Aorta (tissue), 5 donors: ENCODE results near the gene PTPRN2. TPM values are rescaled to one million over a fixed set of nuclear protein-coding genes. Genes with fewer than 3 reads are reported as not detected.
A peak's percentile ranks its signal among the peaks of the same experiment; 100 is the strongest.

Experiments used
- ATAC-seq: fragments of 200-7000 bp; cut with Tn5 transposase; one replicate; pipeline ENCODE4 v1.9.1; 2022; ENCODE audit warnings: moderate library complexity; ENCODE audit not compliant: low FRiP score
- DNase-seq, 2 donors: peaks; one replicate each; pipeline ENCODE4 v3.0.0-alpha.2; 2020
- H3K27ac ChIP-seq, 2 donors: one replicate each; pipeline ENCODE4 v1.5.1; 2013; ENCODE audit warnings: low read length in 2 of 2, mild to moderate bottlenecking in 2 of 2, moderate library complexity in 2 of 2, control low read depth in 1 of 2, inconsistent platforms in 1 of 2, low read depth in 1 of 2
- H3K27me3 ChIP-seq, 2 donors: one replicate each; pipeline ENCODE4 v1.6.1; 2013; ENCODE audit warnings: control low read depth in 1 of 2, low read length in 1 of 2, mild to moderate bottlenecking in 1 of 2, moderate library complexity in 1 of 2; ENCODE audit not compliant: insufficient read depth in 2 of 2, control insufficient read depth in 1 of 2
- H3K36me3 ChIP-seq, 2 donors: one replicate each; pipeline ENCODE4 v1.6.1; 2013; ENCODE audit warnings: control low read depth in 1 of 2, low read length in 1 of 2, mild to moderate bottlenecking in 1 of 2; ENCODE audit not compliant: insufficient read depth in 2 of 2, control insufficient read depth in 1 of 2
- H3K4me1 ChIP-seq, 2 donors: one replicate each; pipeline ENCODE4 v1.6.1; 2013; ENCODE audit warnings: low read length in 2 of 2, control low read depth in 1 of 2, mild to moderate bottlenecking in 1 of 2, moderate library complexity in 1 of 2; ENCODE audit not compliant: insufficient read depth in 2 of 2, control insufficient read depth in 1 of 2
- H3K4me3 ChIP-seq, 2 donors: one replicate each; pipeline ENCODE4 v1.5.1; 2013; ENCODE audit warnings: low read length in 2 of 2, control low read depth in 1 of 2, mild to moderate bottlenecking in 1 of 2
- H3K9me3 ChIP-seq: one replicate; pipeline ENCODE4 v1.6.1; 2013; ENCODE audit warnings: mild to moderate bottlenecking, low read length; ENCODE audit not compliant: control insufficient read depth
- WGBS, 2 donors: extraction: QIAGEN DNeasy Blood & Tissue Kit; methylation state at CpG; one replicate each; pipeline ENCODE4 v1.1.7; 2013; 5-methylcytosine and 5-hydroxymethylcytosine counted together
- intact Hi-C, 2 donors: fragments of 100-400 bp; cut with DNase I; formaldehyde crosslinking; loops; one replicate each; pipeline versions ENCODE4 v1.14.2 to v1.15.0; 2022
- polyA plus RNA-seq, 2 donors: library from polyadenylated mRNA; stranded (reverse); fragments of 200-250 nt; gene quantifications; one replicate each; pipeline ENCODE4 v1.2.3, GENCODE V29; 2013
- total RNA-seq, 2 donors: library from RNA; stranded (reverse); fragmentation: NEBNext Ultra II Directional; extraction: Animal tissue kit (Norgen Biotek cat#: 25700); gene quantifications; one replicate each; pipeline ENCODE4 v1.2.1, GENCODE V29; 2021
- donor health status: healthy with polysubstance abuse.
- donor health status: Bipolar disorder and iron deficiency.
- donor health status: DM: no; HTN: no; CAD: no.
- donor health status: DM: no; HTN: no; CAD: no.
- donor health status: DM: yes; HTN: yes; CAD: no.

The PTPRN2 gene
- total and polyA plus RNA-seq, 4 donors: 0.67 to 3.3 (median 1.4) TPM

GRCh38 chr7:157771689-157772088, 815.9 kb downstream of the PTPRN2 start:
- H3K9me3 ChIP-seq: peaks cover 5% of the 10 kb centered on the region
- H3K27ac ChIP-seq: no peak overlapping the region
- no peaks in the 10 kb centered on the region for H3K4me1 ChIP-seq
- ATAC-seq (no peak), DNase-seq (peak in 1 of 2 donors; percentile 3)
- H3K36me3 ChIP-seq: no peaks in the 10 kb centered on the region
- H3K4me3 ChIP-seq: no peak overlapping the region
- H3K27me3 ChIP-seq: no peaks in the 10 kb centered on the region
- intact Hi-C loops: no loop called here
- WGBS, 2 donors: 90 to 93% methylated on average over 6 of the region's 6 CpGs

GRCh38 chr7:157770716-157771320, 816.8 kb downstream of the PTPRN2 start:
- Histone ChIP-seq H3K27me3 (no peaks in the 10 kb centered on the region), H3K4me3 (no peak overlapping the region), H3K27ac (no peak overlapping the region), H3K4me1 (no peaks in the 10 kb centered on the region), H3K36me3 (no peaks in the 10 kb centered on the region), H3K9me3 (peaks cover 5% of the 10 kb centered on the region)
- DNase-seq (peak; percentile 20 to 55), ATAC-seq (no peak)
- 90 to 92% methylated on average over 13 of the region's 13 CpGs for WGBS, 2 donors
- intact Hi-C loops: no loop called here

- H3K9me3 ChIP-seq: peaks cover 5% of the 10 kb centered on the region
- no peaks in the 10 kb centered on the region for H3K4me1 ChIP-seq
- no peaks in the 10 kb centered on the region for H3K27me3 ChIP-seq
- no peaks in the 10 kb centered on the region for H3K36me3 ChIP-seq
- peak; percentile 50 to 51 for DNase-seq
- H3K4me3 ChIP-seq: no peak overlapping the region
- WGBS, 2 donors: 78 to 80% methylated on average over 19 of the region's 19 CpGs
- intact Hi-C loops: no loop called here
- no peak for ATAC-seq
- H3K27ac ChIP-seq: no peak overlapping the region
Observed at GRCh38 chr7:157769526-157770215, 818.0 kb downstream of the PTPRN2 start.

- Histone ChIP-seq H3K9me3 (peaks cover 5% of the 10 kb centered on the region), H3K4me3 (no peak overlapping the region)
- 47 to 53% methylated on average over 17 of the region's 17 CpGs for WGBS, 2 donors
Observed at GRCh38 chr7:157769086-157769485, 818.5 kb downstream of the PTPRN2 start.

GRCh38 chr7:157768198-157768597, 819.4 kb downstream of the PTPRN2 start:
- intact Hi-C loops: no loop called here
- 80 to 81% methylated on average over 22 of the region's 22 CpGs for WGBS, 2 donors

More at GRCh38 chr7:157769086-157769485, 818.5 kb downstream of the PTPRN2 start:
- no peaks in the 10 kb centered on the region for H3K36me3 ChIP-seq
- H3K27me3 ChIP-seq: no peaks in the 10 kb centered on the region
- H3K4me1 ChIP-seq: no peaks in the 10 kb centered on the region
- DNase-seq (peak; percentile 37 to 64), ATAC-seq (no peak)
- intact Hi-C loops: no loop called here
- no peak overlapping the region for H3K27ac ChIP-seq

GRCh38 chr7:157767506-157768197, 820.0 kb downstream of the PTPRN2 start:
- H3K9me3 ChIP-seq: peaks cover 5% of the 10 kb centered on the region
- no peak overlapping the region for H3K4me3 ChIP-seq
- no peak for ATAC-seq
- intact Hi-C loops: no loop called here
- peak; percentile 13 to 42 for DNase-seq
- H3K4me1 ChIP-seq: no peaks in the 10 kb centered on the region
- no peaks in the 10 kb centered on the region for H3K27me3 ChIP-seq
- H3K36me3 ChIP-seq: no peaks in the 10 kb centered on the region
- no peak overlapping the region for H3K27ac ChIP-seq
- 62 to 63% methylated on average over 14 of the region's 14 CpGs for WGBS, 2 donors

More at GRCh38 chr7:157768198-157768597, 819.4 kb downstream of the PTPRN2 start:
- ATAC-seq (no peak), DNase-seq (peak; percentile 32 to 51)
- Histone ChIP-seq H3K27me3 (no peaks in the 10 kb centered on the region), H3K4me3 (no peak overlapping the region), H3K36me3 (no peaks in the 10 kb centered on the region), H3K9me3 (peaks cover 5% of the 10 kb centered on the region), H3K4me1 (no peaks in the 10 kb centered on the region), H3K27ac (no peak overlapping the region)

- peaks cover 4% of the 10 kb centered on the region for H3K9me3 ChIP-seq
- intact Hi-C loops: no loop called here
- ATAC-seq: no peak
Observed at GRCh38 chr7:157766098-157766497, 821.5 kb downstream of the PTPRN2 start.

GRCh38 chr7:157764946-157765537, 822.6 kb downstream of the PTPRN2 start:
- no peak for DNase-seq
- 92 to 93% methylated on average over 1 of the region's 1 CpG for WGBS, 2 donors

More at GRCh38 chr7:157766098-157766497, 821.5 kb downstream of the PTPRN2 start:
- no peak overlapping the region for H3K27ac ChIP-seq
- H3K4me3 ChIP-seq: no peak overlapping the region
- no peak for DNase-seq
- no peaks in the 10 kb centered on the region for H3K36me3 ChIP-seq
- no peaks in the 10 kb centered on the region for H3K27me3 ChIP-seq
- H3K4me1 ChIP-seq: no peaks in the 10 kb centered on the region

More at GRCh38 chr7:157764946-157765537, 822.6 kb downstream of the PTPRN2 start:
- intact Hi-C loops: no loop called here
- H3K4me3 ChIP-seq: no peak overlapping the region
- no peaks in the 10 kb centered on the region for H3K9me3 ChIP-seq
- H3K4me1 ChIP-seq: no peaks in the 10 kb centered on the region
- no peaks in the 10 kb centered on the region for H3K27me3 ChIP-seq
- no peaks in the 10 kb centered on the region for H3K36me3 ChIP-seq
- H3K27ac ChIP-seq: no peak overlapping the region
- no peak for ATAC-seq
